ENCODE data around the gene EFCAB9. TPM values are rescaled to one million over a fixed set of nuclear protein-coding genes. Genes with fewer than 3 reads are reported as not detected.
A peak's percentile ranks its signal among the peaks of the same experiment; 100 is the strongest.

Gene EFCAB9
- polyA plus RNA-seq, 1 donor: not detected

- DNase-seq: peak; percentile 57
Measured at GRCh38 chr5:172166030-172166826, 27.7 kb upstream of the EFCAB9 start.

- DNase-seq: no peak
Measured at GRCh38 chr5:172167895-172168294, 26.1 kb upstream of the EFCAB9 start.

- DNase-seq: no peak
Measured at GRCh38 chr5:172168311-172168710, 25.7 kb upstream of the EFCAB9 start.

- DNase-seq: no peak
Measured at GRCh38 chr5:172169216-172169615, 24.8 kb upstream of the EFCAB9 start.

GRCh38 chr5:172170251-172170701, 23.7 kb upstream of the EFCAB9 start:
- DNase-seq: no peak

- no peak for DNase-seq
Measured at GRCh38 chr5:172171118-172171517, 22.9 kb upstream of the EFCAB9 start.

- DNase-seq: no peak
Measured at GRCh38 chr5:172172912-172173563, 20.9 kb upstream of the EFCAB9 start.

GRCh38 chr5:172173564-172174153, 20.3 kb upstream of the EFCAB9 start:
- no peak for DNase-seq

GRCh38 chr5:172175263-172175719, 18.7 kb upstream of the EFCAB9 start:
- DNase-seq: no peak

- no peak for DNase-seq
Measured at GRCh38 chr5:172177176-172177575, 16.8 kb upstream of the EFCAB9 start.

- DNase-seq: no peak
Measured at GRCh38 chr5:172178301-172178987, 15.5 kb upstream of the EFCAB9 start.

- DNase-seq: peak; percentile 45
Measured at GRCh38 chr5:172178991-172179989, 14.7 kb upstream of the EFCAB9 start.

GRCh38 chr5:172180936-172181335, 13.0 kb upstream of the EFCAB9 start:
- DNase-seq: no peak

- DNase-seq: no peak
Measured at GRCh38 chr5:172182291-172182690, 11.7 kb upstream of the EFCAB9 start.

- no peak for DNase-seq
Measured at GRCh38 chr5:172183881-172184280, 10.1 kb upstream of the EFCAB9 start.

- no peak for DNase-seq
Measured at GRCh38 chr5:172185096-172185461, 8.9 kb upstream of the EFCAB9 start.

GRCh38 chr5:172186114-172186695, 7.8 kb upstream of the EFCAB9 start:
- DNase-seq: no peak

GRCh38 chr5:172187118-172188032, 6.6 kb upstream of the EFCAB9 start:
- peak; percentile 39 for DNase-seq

GRCh38 chr5:172188033-172188892, 5.7 kb upstream of the EFCAB9 start, which contains the start of gene STK10:
Gene STK10 (minus strand): TSS chr5:172188224. CDS start chr5:172188042, 182 bp downstream.
- DNase-seq: peak; percentile 92
